GM18508 (cell line): ENCODE measurements around the gene ARID3B.
"Not testable (repeated sequence)": the region's sequence is repeated elsewhere in the genome, so short reads cannot be mapped to it uniquely, and the experiment has no call there.

Experiments
- ATAC-seq: cut with Tn5 transposase; IDR thresholded peaks from one replicate; pipeline ENCODE4 v1.9.1; 2021; ENCODE audit warnings: moderate number of reproducible peaks; ENCODE audit not compliant: insufficient read depth, unreplicated experiment

Gene ARID3B

GRCh38 chr15:74540761-74541493, at the start of gene ARID3B:
ARID3B (plus strand) TSS chr15:74541220; CDS start chr15:74543937, 2,717 bp downstream.
- no peak for ATAC-seq

- no peak for ATAC-seq
These were observed 44.4 kb upstream of the ARID3B start for GRCh38 chr15:74496648-74497047.

- ATAC-seq: no peak
These were observed 43.4 kb upstream of the ARID3B start for GRCh38 chr15:74497584-74497983.

GRCh38 chr15:74499366-74499765, 41.7 kb upstream of the ARID3B start:
- ATAC-seq: no peak

GRCh38 chr15:74500401-74500800, 40.6 kb upstream of the ARID3B start:
- ATAC-seq: no peak

GRCh38 chr15:74502301-74502700, 38.7 kb upstream of the ARID3B start:
- ATAC-seq: no peak

GRCh38 chr15:74504418-74504817, 36.6 kb upstream of the ARID3B start:
- no peak for ATAC-seq

- no peak for ATAC-seq
These were observed 36.2 kb upstream of the ARID3B start for GRCh38 chr15:74504836-74505235.

GRCh38 chr15:74505837-74506514, 35.0 kb upstream of the ARID3B start:
- no peak for ATAC-seq

- no peak for ATAC-seq
These were observed 34.5 kb upstream of the ARID3B start for GRCh38 chr15:74506515-74506840.

GRCh38 chr15:74511583-74511982, 29.4 kb upstream of the ARID3B start:
- ATAC-seq: no peak

GRCh38 chr15:74514059-74514458, 27.0 kb upstream of the ARID3B start:
- not testable (repeated sequence) for ATAC-seq

GRCh38 chr15:74517096-74517495, 23.9 kb upstream of the ARID3B start:
- ATAC-seq: no peak

- ATAC-seq: no peak
These were observed 21.7 kb upstream of the ARID3B start for GRCh38 chr15:74519311-74519710.

GRCh38 chr15:74520407-74520806, 20.6 kb upstream of the ARID3B start:
- ATAC-seq: no peak

- ATAC-seq: no peak
These were observed 17.0 kb upstream of the ARID3B start for GRCh38 chr15:74523982-74524381.

GRCh38 chr15:74525309-74525708, 15.7 kb upstream of the ARID3B start:
- no peak for ATAC-seq

GRCh38 chr15:74525945-74526344, 15.1 kb upstream of the ARID3B start:
- no peak for ATAC-seq

GRCh38 chr15:74528876-74529275, 12.1 kb upstream of the ARID3B start:
- no peak for ATAC-seq

GRCh38 chr15:74529921-74530320, 11.1 kb upstream of the ARID3B start:
- ATAC-seq: no peak

GRCh38 chr15:74530771-74531143, 10.3 kb upstream of the ARID3B start:
- ATAC-seq: no peak
